AG04449 (cell line): ENCODE measurements around the gene VEGFB.

Experiments
- CTCF ChIA-PET: fragments of 350-600 bp; formaldehyde crosslinking; extraction: SDS; loops from one replicate; lab custom pipeline; 2021; ENCODE audit warnings: antibody characterized with exemption; lab: Yijun Ruan, JAX
- POLR2A ChIA-PET: fragments of 400-600, 350-600 bp; formaldehyde crosslinking; extraction: SDS; loops from one replicate; lab custom pipeline; 2020; ENCODE audit warnings: antibody characterized with exemption, inconsistent platforms; lab: Yijun Ruan, JAX
- DNase-seq: peaks from one replicate; pipeline ENCODE4 v3.0.0-alpha.2; 2010; ENCODE audit warnings: low read depth, low spot score
- H3K4me3 ChIP-seq: 2 replicates; pipeline ENCODE4 v1.5.1; 2011; ENCODE audit warnings: low read depth, mild to moderate bottlenecking, control low read depth, low read length
- TF ChIP-seq, protein P1 (sequence below): IDR thresholded peaks from one replicate; pipeline ENCODE4 v1.5.1; 2011; ENCODE audit warnings: mild to moderate bottlenecking, moderate library complexity, low read length, control low read depth, inconsistent platforms; ENCODE audit not compliant: insufficient read depth; ENCODE audit errors: missing control alignments

The VEGFB gene

GRCh38 chr11:64233913-64234586, at the start of gene VEGFB:
VEGFB (plus strand) TSS chr11:64234584; CDS start chr11:64234834, 250 bp downstream.
- DNase-seq = no peak
- peak within 1 kb of the TSS; percentile 66 for H3K4me3 ChIP-seq
- TF ChIP-seq, protein P1, sequence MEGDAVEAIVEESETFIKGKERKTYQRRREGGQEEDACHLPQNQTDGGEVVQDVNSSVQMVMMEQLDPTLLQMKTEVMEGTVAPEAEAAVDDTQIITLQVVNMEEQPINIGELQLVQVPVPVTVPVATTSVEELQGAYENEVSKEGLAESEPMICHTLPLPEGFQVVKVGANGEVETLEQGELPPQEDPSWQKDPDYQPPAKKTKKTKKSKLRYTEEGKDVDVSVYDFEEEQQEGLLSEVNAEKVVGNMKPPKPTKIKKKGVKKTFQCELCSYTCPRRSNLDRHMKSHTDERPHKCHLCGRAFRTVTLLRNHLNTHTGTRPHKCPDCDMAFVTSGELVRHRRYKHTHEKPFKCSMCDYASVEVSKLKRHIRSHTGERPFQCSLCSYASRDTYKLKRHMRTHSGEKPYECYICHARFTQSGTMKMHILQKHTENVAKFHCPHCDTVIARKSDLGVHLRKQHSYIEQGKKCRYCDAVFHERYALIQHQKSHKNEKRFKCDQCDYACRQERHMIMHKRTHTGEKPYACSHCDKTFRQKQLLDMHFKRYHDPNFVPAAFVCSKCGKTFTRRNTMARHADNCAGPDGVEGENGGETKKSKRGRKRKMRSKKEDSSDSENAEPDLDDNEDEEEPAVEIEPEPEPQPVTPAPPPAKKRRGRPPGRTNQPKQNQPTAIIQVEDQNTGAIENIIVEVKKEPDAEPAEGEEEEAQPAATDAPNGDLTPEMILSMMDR = no peak
- CTCF ChIA-PET = interaction anchor here (1.4 kb wide), 1 partner anchor 30 kb away, joined by 5 read pairs; no protein-coding TSS in a partner anchor
- POLR2A ChIA-PET = no interaction called here

GRCh38 chr11:64185175-64185692, 49.1 kb upstream of the VEGFB start:
- CTCF ChIA-PET = interaction anchor here (0.6 to 12.0 kb wide), 13 partner anchors 9 to 418 kb away, joined by 3 to 121 read pairs (median 5); partner anchors contain the start of genes FERMT3 and PLCB3
- TF ChIP-seq, protein P1 = peak; percentile 66
- H3K4me3 ChIP-seq = peak overlapping the region; percentile 71
- DNase-seq = no peak
- POLR2A ChIA-PET = interaction anchor here (0.6 to 2.3 kb wide), 19 partner anchors 10 to 1344 kb away, joined by 3 to 10 read pairs (median 4); partner anchors contain the start of genes COX8A, DNAJC4, ESRRA and NUDT22

DNA sequence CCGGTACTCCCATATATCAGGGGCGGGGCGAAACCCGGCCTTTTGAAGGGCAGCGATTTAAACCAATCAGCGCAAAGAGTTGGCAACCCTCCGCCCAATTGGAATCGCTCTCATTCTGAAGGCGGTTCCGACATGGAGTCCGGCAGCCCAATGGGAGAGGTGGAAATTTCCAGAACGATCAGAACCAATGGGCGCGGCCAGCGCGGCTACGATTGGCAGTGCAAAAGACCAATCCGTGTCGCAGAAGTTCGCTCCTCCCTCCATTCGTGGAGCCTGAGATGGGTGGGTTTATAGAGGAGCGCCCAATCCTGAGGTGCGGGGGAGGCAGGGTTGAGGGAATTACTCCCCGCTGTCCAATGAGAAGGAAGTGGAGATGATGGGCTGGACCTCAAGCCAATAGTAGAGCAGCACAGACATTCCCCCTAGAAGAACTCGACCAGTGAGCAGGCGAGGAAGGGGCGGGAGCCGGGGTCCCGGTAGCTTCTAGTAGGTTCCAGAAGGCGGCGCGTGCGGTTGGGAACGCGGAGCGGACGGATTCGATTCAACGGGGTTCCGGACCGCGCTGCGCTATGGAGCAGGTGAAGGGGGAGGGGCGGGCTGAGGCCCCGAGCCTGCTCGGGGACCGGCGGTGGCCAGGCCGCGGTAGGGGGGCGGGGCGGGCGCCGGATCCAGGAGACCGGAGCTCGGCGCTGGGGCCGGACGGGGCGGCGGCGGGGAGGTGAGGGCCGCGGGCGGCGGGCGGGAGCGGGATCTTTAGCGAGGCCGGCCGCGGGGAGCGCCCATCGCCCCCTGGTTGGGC, 48.5 kb upstream of the VEGFB start, which contains the start of gene STIP1:
STIP1 (plus strand) TSS at position 479 of the 799 bp plus-strand sequence; CDS start at position 570, 91 bp downstream.
- DNase-seq = peak; percentile 100
- ChIA-PET POLR2A (interaction anchor here (0.6 to 2.3 kb wide), 17 partner anchors 10 to 1345 kb away, joined by 3 to 10 read pairs (median 4); partner anchors contain the start of genes DNAJC4, ESRRA, NUDT22 and PLCB3), CTCF (interaction anchor here (1.2 to 12.0 kb wide), 10 partner anchors 10 to 185 kb away, joined by 3 to 121 read pairs (median 6); partner anchors contain the start of genes FERMT3 and PLCB3)
- TF ChIP-seq, protein P1 = peak; percentile 69
- H3K4me3 ChIP-seq = peak within 1 kb of the TSS; percentile 71

GRCh38 chr11:64186492-64187165, 47.8 kb upstream of the VEGFB start:
- ChIA-PET POLR2A (interaction anchor here (0.6 to 2.3 kb wide), 9 partner anchors 13 to 168 kb away, joined by 3 to 10 read pairs (median 5); partner anchors contain the start of genes ESRRA and PLCB3), CTCF (interaction anchor here (1.2 to 12.0 kb wide), 8 partner anchors 9 to 118 kb away, joined by 3 to 121 read pairs (median 6); partner anchors contain the start of genes FERMT3 and PLCB3)
- TF ChIP-seq, protein P1 = no peak
- DNase-seq = no peak
- H3K4me3 ChIP-seq = no peak overlapping the region

DNA sequence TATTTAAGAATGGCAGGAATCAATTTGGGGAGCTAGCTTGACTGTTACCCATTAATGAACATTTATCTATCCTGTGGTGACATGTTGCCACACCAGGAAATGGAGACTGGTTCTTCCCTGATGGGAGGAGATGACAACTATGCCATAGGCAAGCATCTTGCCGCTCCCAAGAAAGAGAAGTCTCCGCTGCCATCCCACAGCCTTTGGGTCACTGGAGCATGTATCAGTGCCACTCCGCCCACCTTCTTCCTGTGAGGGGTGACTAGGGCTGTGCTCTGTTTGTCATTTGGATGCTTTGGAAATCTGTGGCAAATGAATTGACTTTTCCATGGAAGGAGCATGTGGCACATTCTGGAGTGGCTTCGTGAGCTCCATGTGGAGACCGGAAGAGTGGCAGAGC, 42.0 kb upstream of the VEGFB start:
- TF ChIP-seq, protein P1 = no peak
- DNase-seq = no peak
- ChIA-PET POLR2A (no interaction called here), CTCF (interaction anchor here (1.4 to 12.0 kb wide), 3 partner anchors 14 to 112 kb away, joined by 3 to 121 read pairs (median 7); partner anchors contain the start of gene FERMT3)
- no peak overlapping the region for H3K4me3 ChIP-seq
